GM12878 (cell line): Measurements from ENCODE around the gene CDK2.

Experiments used
- CREM ChIP-seq: IDR thresholded peaks from 2 replicates; pipeline ENCODE4 v1.6.1; 2014; ENCODE audit warnings: antibody characterized with exemption, low read depth
- ESRRA ChIP-seq: IDR thresholded peaks from 2 replicates; pipeline ENCODE4 v1.6.1; 2012; ENCODE audit warnings: mild to moderate bottlenecking, low read length, improper control_type of control experiment
- EZH2 ChIP-seq: IDR thresholded peaks from 2 replicates; pipeline ENCODE4 v1.6.1; 2012; ENCODE audit warnings: low read depth, mild to moderate bottlenecking, control low read depth, inconsistent platforms, low read length, borderline replicate concordance; ENCODE audit not compliant: control insufficient read depth
- FOXM1 ChIP-seq: IDR thresholded peaks from 2 replicates; pipeline ENCODE4 v1.6.1; 2012; ENCODE audit warnings: low read depth, mild to moderate bottlenecking, inconsistent platforms, low read length, moderate library complexity
- GABPA ChIP-seq: IDR thresholded peaks from 2 replicates; pipeline ENCODE4 v1.6.1; 2014; ENCODE audit warnings: antibody characterized with exemption, low read depth, mild to moderate bottlenecking, inconsistent platforms
- KDM1A ChIP-seq: fragments of 200-600 bp; sonication (generic); IDR thresholded peaks from 2 replicates; pipeline ENCODE4 v1.6.1; 2016; ENCODE audit warnings: borderline replicate concordance
- PAX5 ChIP-seq: IDR thresholded peaks from 2 replicates; pipeline ENCODE4 v1.6.1; 2011; ENCODE audit warnings: low read depth, low read length, borderline replicate concordance
- POLR2A ChIP-seq: IDR thresholded peaks from 2 replicates; pipeline ENCODE4 v1.6.1; 2011; ENCODE audit warnings: low read depth, mild to moderate bottlenecking, low read length
- POLR2AphosphoS5 ChIP-seq: IDR thresholded peaks from 2 replicates; pipeline ENCODE4 v1.6.1; 2011; ENCODE audit warnings: mild to moderate bottlenecking, low read length, inconsistent platforms
- TAF1 ChIP-seq: IDR thresholded peaks from 2 replicates; pipeline ENCODE4 v1.6.1; 2011; ENCODE audit warnings: mild to moderate bottlenecking, low read depth, low read length, borderline replicate concordance
- TF ChIP-seq, protein P1 (sequence below): IDR thresholded peaks from 2 replicates; pipeline ENCODE4 v1.6.1; 2012; ENCODE audit warnings: low read depth, low read length, improper control_type of control experiment

DNA sequence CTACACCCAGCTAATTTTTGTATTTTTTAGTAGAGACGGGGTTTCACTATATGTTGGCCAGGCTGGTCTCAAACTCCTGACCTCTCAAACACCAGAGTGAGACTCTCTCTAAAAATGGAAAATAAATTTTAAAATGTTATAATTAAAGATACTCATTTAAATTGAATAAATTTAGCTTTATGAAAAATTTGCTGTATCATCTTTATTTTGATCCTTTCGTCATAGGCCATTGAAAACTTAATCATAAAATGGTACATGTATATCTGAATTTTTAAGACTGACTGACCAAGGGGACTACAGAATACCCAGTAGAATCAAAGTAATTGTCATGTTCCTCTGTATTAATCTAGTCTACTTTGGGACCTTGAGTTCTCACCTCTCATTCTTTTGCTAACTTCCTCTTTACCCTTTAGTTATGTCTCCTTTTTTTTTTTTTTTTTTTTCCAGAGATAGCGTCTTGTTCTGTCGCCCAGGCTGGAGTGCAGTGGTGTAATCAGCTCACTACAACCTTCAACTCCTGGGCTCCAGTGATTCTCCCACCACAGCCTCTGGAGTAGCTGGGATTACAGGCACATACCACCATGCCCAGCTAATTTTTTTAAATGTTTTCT, 16.7 kb downstream of the CDK2 start:
- TF ChIP-seq GABPA (no peak), FOXM1 (no peak), POLR2A (no peak), PAX5 (no peak), POLR2AphosphoS5 (no peak), EZH2 (no peak), CREM (no peak), ESRRA (no peak), KDM1A (no peak), TAF1 (no peak)
- TF ChIP-seq, protein P1, sequence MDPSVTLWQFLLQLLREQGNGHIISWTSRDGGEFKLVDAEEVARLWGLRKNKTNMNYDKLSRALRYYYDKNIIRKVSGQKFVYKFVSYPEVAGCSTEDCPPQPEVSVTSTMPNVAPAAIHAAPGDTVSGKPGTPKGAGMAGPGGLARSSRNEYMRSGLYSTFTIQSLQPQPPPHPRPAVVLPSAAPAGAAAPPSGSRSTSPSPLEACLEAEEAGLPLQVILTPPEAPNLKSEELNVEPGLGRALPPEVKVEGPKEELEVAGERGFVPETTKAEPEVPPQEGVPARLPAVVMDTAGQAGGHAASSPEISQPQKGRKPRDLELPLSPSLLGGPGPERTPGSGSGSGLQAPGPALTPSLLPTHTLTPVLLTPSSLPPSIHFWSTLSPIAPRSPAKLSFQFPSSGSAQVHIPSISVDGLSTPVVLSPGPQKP: no peak
